ENCODE results near the gene CLK4. TPM values are rescaled to one million over a fixed set of nuclear protein-coding genes. Genes with fewer than 3 reads are reported as not detected.

Gene CLK4
- 10 to 100 TPM; 15.5 to 77.3 (median 34.1) TPM for total RNA-seq

DNA sequence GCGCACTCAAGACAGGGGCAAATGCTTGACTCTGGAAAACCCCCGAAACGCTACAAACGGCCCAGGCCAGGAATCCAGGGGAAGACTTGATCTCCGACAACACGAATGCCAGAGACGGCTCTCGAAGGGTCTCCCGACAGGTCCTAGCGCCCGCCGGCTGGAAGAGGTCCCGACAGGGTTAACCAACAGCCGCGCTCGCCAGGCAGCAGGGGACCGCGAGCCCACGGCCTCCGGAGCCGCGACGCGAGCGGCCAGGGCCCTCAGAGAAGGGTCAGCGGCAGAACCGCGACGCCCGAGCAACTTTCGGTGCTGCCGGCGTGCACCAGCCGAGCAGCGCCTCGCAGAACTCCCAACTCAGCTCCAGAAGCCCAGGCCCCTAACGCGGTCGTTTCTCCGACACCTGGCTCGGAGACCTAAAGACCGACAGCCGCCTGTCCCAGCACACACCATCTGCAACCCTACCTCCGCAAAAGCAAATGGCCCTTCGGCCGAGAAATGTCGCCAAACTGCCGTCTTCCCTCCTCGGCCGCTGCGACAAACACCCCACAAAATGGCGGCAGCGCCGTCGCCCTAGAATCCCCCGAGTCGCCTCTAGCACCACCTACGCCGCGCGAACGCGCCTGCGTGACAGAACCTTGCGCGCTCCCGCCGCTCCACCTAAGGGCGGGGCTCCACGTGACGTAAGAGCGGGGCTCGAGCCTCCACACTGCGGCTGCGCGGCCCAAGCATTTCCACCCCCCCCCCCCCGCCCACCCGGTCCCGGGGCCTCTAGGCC is at the start of gene CLK4:
Gene CLK4, minus strand, starts transcription at position 567 of the 775 bp plus-strand sequence. CDS start 3,634 bp downstream, outside the sequence.
- DNase-seq (ENCODE audit: low spot score in 2 of 2): peak; percentile 97
- no peaks in the 10 kb centered on the region for H3K9me3 ChIP-seq
- H3K27me3 ChIP-seq: no peaks in the 10 kb centered on the region
- peaks cover 16% of the 10 kb centered on the region for H3K36me3 ChIP-seq
- WGBS: no CpG with 5 or more reads among the region's 79 CpGs
- peaks cover 38% of the 10 kb centered on the region for H3K4me1 ChIP-seq
- TF ChIP-seq EP300 (IDR thresholded peaks at IDR 0.05) (no peak), POLR2A (IDR thresholded peaks at IDR 0.05) (peak; percentile 39 to 81), POLR2AphosphoS5 (IDR thresholded peaks at IDR 0.05) (peak; percentile 58 to 89 (median 72))
- TF ChIP-seq, protein P1, sequence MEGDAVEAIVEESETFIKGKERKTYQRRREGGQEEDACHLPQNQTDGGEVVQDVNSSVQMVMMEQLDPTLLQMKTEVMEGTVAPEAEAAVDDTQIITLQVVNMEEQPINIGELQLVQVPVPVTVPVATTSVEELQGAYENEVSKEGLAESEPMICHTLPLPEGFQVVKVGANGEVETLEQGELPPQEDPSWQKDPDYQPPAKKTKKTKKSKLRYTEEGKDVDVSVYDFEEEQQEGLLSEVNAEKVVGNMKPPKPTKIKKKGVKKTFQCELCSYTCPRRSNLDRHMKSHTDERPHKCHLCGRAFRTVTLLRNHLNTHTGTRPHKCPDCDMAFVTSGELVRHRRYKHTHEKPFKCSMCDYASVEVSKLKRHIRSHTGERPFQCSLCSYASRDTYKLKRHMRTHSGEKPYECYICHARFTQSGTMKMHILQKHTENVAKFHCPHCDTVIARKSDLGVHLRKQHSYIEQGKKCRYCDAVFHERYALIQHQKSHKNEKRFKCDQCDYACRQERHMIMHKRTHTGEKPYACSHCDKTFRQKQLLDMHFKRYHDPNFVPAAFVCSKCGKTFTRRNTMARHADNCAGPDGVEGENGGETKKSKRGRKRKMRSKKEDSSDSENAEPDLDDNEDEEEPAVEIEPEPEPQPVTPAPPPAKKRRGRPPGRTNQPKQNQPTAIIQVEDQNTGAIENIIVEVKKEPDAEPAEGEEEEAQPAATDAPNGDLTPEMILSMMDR (IDR thresholded peaks at IDR 0.05): no peak
- H3K4me3 ChIP-seq: peak within 1 kb of the TSS; percentile 89
- H3K27ac ChIP-seq: peak within 1 kb of the TSS; percentile 97

DNA sequence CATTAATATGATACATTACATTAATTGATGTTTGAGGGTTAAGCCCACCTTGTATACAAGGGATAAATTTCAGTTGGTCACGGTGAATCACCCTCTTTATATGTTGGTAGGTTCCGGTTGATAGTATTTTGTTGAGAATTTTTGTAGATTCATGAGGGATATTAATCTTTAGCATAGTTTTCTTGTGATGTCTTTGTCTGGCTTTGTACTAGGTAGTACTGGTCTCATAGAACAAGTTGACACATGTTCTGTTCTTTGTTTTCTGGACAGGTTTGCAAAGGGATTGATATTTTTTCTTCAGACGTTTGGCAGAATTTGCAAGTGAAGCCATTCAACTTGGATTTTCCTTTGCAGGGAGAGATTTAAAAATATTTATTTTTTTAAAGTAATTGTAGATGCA is 49.1 kb upstream of the CLK4 start:
- Histone ChIP-seq H3K36me3 (no peaks in the 10 kb centered on the region), H3K4me1 (no peaks in the 10 kb centered on the region), H3K27me3 (no peaks in the 10 kb centered on the region), H3K9me3 (no peaks in the 10 kb centered on the region), H3K4me3 (no peak overlapping the region), H3K27ac (no peak overlapping the region)
- 67% methylated on average over 3 of the region's 3 CpGs for WGBS
- no peak for DNase-seq (ENCODE audit: low spot score in 2 of 2)
- TF ChIP-seq POLR2A (IDR thresholded peaks at IDR 0.05) (no peak), EP300 (IDR thresholded peaks at IDR 0.05) (no peak), POLR2AphosphoS5 (IDR thresholded peaks at IDR 0.05) (no peak)
- TF ChIP-seq, protein P1 (IDR thresholded peaks at IDR 0.05): no peak

DNA sequence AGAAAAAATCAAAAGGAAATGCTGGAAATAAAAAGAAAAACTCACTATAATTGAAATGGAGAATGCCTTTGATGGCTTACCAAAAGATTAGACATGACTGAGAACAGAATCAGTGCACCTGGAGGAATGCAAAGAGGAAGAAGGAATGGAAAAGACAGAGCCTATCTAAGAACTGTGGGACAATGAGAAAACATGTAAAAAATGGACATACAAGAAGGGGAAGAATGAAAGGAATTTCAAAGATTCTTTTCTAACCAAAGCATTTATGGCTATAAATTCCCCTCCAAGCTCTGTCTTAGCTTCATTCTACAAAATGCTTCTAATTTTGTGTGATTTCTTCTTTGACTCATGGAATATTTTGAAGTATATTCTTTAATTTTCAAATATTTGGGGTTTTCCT is 47.5 kb upstream of the CLK4 start:
- no peak for DNase-seq (ENCODE audit: low spot score in 2 of 2)
- H3K36me3 ChIP-seq: no peaks in the 10 kb centered on the region
- H3K4me1 ChIP-seq: no peaks in the 10 kb centered on the region
- H3K27ac ChIP-seq: no peak overlapping the region
- no peaks in the 10 kb centered on the region for H3K9me3 ChIP-seq
- H3K4me3 ChIP-seq: no peak overlapping the region
- peaks cover 11% of the 10 kb centered on the region for H3K27me3 ChIP-seq
- TF ChIP-seq POLR2A (IDR thresholded peaks at IDR 0.05) (no peak), EP300 (IDR thresholded peaks at IDR 0.05) (no peak), POLR2AphosphoS5 (IDR thresholded peaks at IDR 0.05) (no peak)
- TF ChIP-seq, protein P1 (IDR thresholded peaks at IDR 0.05): no peak

DNA sequence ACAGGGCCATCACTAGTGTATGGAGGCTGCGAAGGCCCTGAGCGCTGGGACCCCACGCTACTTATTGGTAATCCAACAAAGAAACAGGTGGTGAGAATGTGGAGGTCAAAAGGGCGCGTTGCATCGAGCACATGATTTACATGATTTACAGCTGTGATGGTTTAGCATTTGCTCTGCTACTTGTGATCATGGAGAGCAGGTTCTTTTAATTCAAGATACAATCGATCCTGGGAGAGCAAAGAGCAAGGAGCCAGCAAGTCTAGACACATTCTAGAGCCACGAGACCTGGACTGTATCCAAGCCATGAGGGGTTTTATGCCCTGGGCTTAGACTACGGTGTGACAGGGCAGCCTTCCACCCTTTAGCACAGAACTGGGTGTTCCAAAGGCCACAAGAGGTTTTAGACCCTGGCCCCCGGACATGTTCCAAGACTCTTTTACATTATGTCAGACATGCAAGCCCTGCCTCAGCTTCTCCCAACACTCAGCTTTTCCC is 47.0 kb upstream of the CLK4 start:
- no peaks in the 10 kb centered on the region for H3K36me3 ChIP-seq
- no peaks in the 10 kb centered on the region for H3K9me3 ChIP-seq
- no peaks in the 10 kb centered on the region for H3K4me1 ChIP-seq
- 47% methylated on average over 10 of the region's 10 CpGs for WGBS
- TF ChIP-seq, protein P1 (IDR thresholded peaks at IDR 0.05): no peak
- TF ChIP-seq EP300 (IDR thresholded peaks at IDR 0.05): no peak
- no peak for TF ChIP-seq POLR2A (IDR thresholded peaks at IDR 0.05)
- TF ChIP-seq POLR2AphosphoS5 (IDR thresholded peaks at IDR 0.05): no peak
- no peak for DNase-seq (ENCODE audit: low spot score in 2 of 2)
- H3K4me3 ChIP-seq: no peak overlapping the region
- H3K27ac ChIP-seq: no peak overlapping the region
- peaks cover 14% of the 10 kb centered on the region for H3K27me3 ChIP-seq

DNA sequence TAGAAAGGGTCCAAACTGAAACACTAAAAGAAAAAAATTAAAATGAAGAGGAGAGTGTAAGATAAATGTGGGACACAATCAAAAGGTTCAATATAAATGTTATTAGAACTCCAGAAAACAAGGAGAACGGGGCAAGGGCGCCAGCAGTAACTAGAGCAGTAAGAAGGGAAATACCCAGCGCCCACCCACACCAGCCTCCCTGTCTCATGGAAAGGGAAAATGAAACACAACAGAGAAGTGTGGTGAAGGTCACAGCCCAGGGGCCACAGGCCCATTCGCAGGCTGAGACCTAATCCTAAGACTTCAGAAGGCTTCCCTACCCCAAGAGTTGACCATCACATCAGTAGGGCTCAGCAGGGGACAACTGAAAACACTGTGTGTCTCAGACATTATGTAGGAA is 45.8 kb upstream of the CLK4 start:
- peaks cover 20% of the 10 kb centered on the region for H3K27me3 ChIP-seq
- no peak for TF ChIP-seq POLR2A (IDR thresholded peaks at IDR 0.05)
- TF ChIP-seq, protein P1 (IDR thresholded peaks at IDR 0.05): no peak
- no peak for TF ChIP-seq EP300 (IDR thresholded peaks at IDR 0.05)
- TF ChIP-seq POLR2AphosphoS5 (IDR thresholded peaks at IDR 0.05): no peak
- H3K4me1 ChIP-seq: no peaks in the 10 kb centered on the region
- no peaks in the 10 kb centered on the region for H3K9me3 ChIP-seq
- no peak overlapping the region for H3K4me3 ChIP-seq
- no peak overlapping the region for H3K27ac ChIP-seq
- no peaks in the 10 kb centered on the region for H3K36me3 ChIP-seq
- WGBS: 85% methylated on average over 4 of the region's 4 CpGs
- no peak for DNase-seq (ENCODE audit: low spot score in 2 of 2)

Data from suprapubic skin (tissue), 4 donors.